Activated gamma-delta T cell (primary cell): ENCODE data around the gene TXNRD2.
"Not testable (repeated sequence)": the region's sequence is repeated elsewhere in the genome, so short reads cannot be mapped to it uniquely, and the experiment has no call there.

Source experiments
- DNase-seq: peaks from one replicate; lab custom pipeline; 2025; lab: John Stamatoyannopoulos, UW

Gene TXNRD2

DNA sequence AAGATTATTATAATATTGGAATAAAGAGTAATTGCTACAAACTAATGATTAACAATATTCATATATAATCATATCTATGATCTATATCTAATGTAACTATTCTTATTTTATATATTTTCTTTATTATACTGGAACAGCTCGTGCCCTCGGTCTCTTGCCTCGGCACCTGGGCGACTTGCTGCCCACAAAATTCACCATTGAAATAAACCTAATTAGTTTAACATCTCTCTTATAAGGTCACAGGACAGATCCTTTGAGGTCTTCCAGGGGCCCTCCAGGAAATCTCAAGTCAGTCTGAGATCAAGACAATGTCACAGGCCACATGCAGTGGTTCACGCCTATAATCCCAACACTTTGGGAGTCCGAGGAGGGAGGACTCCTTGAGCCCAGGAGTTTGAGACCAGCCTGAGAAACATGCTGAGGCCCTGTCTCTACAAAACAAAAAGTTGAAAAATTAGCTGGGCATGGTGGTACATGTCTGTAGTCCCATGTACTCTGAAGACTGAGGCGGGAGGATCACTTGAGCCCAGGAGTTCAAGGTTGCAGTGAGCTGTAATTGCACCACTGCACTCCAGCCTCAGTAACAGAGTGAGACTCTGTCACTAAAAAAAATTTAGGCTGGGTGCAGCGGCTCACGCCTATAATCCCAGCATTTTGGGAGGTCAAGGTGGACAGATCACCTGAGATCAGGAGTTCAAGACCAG is 6.6 kb upstream of the TXNRD2 start:
- DNase-seq, result no peak

DNA sequence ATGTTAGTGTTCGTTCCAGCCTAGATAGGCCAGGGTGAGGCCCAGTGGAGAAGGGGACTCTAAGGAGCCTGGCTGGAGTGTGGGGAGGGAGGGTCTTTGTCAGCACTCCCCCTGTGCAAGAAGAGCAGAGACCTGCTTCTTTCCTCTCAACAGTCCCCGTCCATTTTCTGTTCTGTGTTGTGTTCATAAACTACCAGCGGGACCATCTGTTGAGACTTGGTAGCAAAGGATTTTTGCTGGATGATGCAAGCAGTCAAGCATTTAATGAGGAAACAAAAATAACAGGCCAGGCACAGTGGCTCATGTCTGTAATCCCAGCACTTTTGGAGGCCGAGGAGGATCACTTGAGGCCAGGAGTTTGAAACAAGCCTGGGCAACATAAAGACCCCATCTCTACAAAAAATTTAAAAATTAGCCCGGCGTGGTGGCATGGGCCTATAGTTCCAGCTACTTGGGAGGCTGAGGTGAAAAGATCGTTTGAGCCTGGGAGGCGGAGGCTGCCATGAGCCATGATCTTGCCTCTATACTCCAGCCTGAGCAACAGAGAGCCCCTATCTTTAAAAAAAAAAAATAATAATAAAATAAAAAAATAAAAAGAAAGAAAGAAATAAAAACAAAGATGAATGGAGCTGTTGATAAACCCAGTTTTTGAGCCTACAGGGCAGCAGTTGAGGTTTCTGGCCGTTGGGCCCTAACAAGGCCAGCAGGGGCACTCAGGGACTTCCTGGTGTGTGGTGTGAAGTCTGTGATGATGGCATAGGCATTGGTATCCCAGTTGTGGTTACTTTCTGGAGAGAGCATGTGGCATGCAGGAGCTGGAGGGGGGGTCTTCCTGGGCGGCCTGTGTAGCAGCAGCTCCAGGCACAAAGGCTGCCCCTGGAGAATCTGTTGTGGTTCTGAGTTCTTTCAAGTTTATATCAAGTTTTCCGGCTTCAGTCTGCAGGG is 1.7 kb upstream of the TXNRD2 start:
- DNase-seq, result no peak

DNA sequence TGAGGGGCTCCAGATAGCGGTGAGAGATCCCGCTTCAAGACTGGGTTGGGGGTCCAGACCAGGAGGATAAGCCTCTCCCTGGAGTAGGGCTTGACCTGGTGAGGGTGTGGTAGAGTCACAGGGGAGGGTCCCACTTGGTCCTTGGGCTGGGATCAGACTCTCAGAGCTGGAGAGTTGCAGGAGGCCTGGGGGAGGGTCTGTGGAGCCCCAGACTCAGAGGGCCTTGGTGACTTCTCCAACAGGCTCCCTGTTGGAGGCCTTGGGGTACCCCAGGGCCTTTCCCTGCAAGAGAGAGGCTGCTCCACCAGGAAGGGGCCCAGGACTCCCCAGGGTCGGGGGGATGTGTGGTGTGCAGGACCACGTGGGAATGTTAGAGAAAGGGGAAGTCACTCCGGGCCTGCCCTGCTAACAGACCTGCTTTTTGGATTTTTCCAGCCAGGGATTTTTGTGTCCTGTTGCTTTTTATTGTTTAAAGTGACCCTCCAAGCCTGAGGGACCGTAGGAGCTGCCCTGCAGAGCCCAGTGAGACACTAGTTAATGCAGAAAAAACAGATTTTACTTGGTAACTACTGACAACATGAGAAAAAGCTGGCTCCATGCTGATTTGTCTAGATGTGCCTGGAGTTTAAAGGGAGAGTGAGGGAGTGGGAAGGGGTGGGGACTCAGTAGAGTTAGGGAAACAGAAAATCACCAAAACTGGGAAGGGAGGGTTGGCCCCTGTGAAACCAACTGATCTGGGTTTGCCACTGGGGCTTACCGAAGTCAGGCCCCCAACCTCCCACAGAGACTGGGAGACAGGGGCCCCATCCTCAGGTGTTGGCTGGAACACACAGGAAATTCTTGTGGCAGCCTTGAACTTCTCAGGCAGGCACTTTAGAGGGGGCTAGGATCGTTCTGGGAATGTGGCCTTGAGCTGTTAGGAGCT is 801 bp upstream of the TXNRD2 start:
- DNase-seq, result no peak

- no peak for DNase-seq
These were observed 868 bp downstream of the TXNRD2 start for GRCh38 chr22:19940536-19941364.

DNA sequence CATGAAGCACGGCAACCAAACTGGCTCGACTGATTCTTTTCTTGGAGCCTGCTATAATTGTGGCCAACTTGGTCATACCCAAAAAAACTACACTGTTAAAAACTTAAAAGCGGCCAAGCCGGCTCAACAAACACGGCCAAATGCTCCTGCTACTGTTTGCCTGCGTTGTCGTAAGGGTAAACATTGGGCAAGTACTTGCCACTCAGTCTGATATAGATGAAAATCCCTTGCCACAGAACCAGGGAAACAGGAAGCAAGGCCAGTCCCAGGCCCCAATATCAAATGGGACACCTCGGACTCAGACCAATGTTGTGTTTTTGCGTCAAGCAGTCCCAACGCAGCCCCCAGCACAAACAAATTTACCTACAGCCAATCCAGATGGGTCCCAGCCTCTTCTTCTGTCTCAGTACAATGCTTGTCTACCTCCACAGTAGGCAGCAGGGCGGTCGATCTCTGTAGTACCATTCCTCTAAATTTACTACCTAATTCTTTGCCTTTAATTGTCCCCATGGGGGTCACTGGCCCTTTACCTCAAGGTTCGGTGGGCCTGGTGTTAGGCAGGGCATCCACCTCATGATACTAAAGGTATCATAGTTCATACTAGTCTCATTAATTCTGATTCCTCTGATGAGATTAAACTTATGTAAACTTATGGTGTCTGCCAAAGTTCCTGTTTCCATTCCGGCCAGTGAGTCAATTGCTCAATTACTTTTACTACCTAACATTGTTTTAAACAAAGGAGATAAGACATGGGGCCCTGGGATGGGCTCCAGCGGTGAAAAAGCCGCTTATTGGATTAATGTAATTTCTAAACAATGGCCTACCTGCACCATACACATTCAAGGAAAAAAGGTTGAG is 3.8 kb downstream of the TXNRD2 start:
- no peak for DNase-seq

DNA sequence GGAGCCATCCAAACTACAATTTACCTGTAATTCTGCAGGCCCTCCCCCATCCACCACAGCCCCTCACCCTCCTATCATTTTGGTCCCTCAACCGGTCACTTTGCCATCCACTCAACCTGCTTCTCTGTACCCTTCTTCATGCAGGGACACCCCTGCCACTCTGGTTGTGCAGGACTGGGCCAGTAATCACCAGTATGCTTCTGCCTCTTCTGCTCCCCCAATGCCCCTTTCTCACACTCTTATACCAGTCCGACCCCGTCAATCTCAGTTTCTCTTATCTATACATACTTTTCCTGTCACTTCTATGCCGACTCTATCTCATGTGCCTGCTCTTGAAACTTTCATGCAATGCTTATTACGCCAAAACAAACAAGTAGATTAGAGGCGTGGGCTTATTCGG is 5.1 kb downstream of the TXNRD2 start:
- no peak for DNase-seq

GRCh38 chr22:19935123-19935718 is 6.4 kb downstream of the TXNRD2 start:
- not testable (repeated sequence) for DNase-seq

- DNase-seq, result no peak
These were observed 8.0 kb downstream of the TXNRD2 start for GRCh38 chr22:19933341-19934241.

DNA sequence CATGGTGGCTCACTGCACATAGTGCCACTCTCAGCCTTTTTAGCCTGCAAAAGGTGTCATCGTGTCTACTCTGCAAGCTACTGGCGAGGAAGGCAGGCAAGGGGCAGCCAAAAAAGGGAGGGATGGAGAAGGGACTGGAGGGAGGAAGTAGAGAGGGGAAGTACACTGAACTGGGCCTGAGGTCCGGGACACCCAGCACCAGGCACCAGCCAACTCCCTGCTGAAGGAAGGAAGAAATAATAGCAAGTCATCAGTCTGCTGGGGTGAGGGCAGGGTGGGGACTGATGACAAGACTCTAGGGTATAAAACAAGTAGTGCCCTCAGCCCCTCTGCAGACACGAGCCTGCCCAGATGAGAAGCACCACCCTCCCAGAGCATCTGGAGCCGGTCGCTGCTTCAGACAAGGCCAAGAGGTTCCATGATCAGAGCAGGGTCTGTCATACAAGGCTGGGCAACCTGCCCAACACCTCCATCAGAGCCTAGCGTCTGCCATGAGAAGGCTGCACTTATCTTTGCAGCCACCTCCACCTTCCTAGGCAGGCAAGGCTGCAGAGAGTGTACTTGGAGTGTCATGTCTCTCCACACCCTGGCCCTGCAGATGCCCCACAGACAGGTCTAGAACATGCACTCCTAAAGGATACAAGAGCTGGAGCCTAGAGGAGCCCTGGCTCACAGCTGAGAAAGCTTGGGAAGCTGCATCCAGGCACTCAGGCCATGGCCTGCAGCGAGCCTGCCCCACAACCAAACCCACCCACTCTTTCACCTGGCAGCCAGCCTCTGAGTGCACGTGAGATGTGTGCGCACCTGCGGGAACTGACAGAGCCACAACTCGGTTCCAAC is 9.0 kb downstream of the TXNRD2 start:
- no peak for DNase-seq

GRCh38 chr22:19931514-19931913 is 10.1 kb downstream of the TXNRD2 start:
- no peak for DNase-seq

DNA sequence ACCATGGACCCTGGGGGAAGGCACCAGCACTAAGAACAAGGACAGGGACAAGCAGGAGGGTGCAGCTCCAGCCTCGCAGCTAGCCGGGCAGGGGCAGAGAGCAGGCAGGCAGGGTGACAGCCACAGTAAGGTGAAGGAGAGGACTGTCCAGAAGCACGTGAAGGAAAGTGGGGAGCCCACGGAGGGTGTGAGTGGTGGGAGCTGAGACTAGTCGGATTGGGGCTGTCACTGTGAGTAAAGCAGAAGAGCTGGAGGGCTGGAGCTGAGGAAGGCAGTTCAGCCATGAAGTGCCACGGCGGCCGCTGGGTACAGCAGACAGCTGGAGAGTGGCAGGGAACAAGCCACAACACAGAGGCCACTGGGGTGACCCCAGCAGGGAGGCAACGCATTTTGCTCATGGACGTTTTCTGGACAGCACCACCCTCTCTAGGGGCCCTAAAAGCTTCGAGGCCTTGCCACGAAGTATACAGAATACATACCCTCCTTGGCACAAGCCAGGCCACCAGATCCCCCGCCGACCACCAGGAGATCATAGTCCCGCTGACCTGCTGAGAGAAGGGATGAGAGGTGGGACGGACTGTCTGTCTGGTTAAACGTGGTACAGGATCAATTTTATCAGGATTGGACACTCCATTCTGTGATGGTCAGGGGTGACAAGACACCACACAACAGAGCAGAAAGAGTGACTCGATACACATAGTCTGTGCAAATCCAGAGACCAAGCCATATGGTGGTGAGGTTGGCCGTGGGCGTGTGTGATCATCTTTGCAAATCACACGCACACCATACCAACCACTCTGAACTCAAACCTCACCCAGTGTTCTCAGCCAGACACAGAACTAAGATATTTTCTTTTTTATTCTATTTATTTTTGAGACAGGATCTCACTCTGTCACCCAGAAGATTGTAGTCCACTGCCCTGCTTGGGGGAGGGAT is 10.8 kb downstream of the TXNRD2 start:
- no peak for DNase-seq

- no peak for DNase-seq
These were observed 11.8 kb downstream of the TXNRD2 start for GRCh38 chr22:19929586-19930550.

DNA sequence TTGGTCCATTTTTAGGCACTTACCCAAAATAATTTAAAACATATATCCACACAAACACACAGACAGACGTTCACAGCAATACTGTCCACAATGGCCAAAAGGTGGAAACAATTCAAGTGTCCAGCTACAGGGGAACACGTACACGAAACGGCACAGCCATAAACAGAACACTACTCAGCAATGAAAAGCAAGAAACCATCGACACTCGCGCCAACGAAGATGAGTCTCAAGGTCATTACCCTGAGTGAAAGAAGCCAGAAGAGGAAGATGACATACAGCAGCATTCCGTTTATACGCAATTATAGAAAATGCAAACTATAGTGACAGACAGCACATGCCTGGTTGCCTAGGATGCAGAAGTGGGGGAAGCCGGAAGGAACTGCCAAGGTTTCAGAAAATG is 13.4 kb downstream of the TXNRD2 start:
- no peak for DNase-seq

DNA sequence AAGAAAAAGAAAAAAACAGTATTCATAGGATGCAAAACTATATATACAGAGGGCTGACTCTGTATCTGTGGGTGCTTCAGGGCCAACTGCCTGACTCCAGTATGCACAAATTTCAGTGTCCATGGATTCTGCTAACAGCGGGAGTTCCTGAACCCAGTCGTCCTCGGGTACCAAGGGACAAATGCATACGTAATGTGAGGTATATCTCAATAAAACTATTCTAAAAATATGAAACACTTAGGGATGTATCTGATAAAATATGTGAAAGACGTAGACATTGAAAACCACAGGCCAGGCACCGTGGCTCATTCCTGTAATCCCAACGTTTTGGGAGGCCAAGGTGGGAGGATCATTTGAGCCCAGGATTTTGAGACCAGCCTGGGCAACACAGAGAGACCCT is 13.9 kb downstream of the TXNRD2 start:
- no peak for DNase-seq

- DNase-seq, result not testable (repeated sequence)
These were observed 15.6 kb downstream of the TXNRD2 start for GRCh38 chr22:19926028-19926427.
